HepG2 (cell line): ENCODE data around the gene ABCC3. TPM values are rescaled to one million over a fixed set of nuclear protein-coding genes. Genes with fewer than 3 reads are reported as not detected.

ENCODE experiments used
- ATAC-seq: fragments of 200-7000 bp; cut with Tn5 transposase; 3 replicates; pipeline ENCODE4 v1.9.1; 2020; ENCODE audit warnings: mild to moderate bottlenecking, moderate library complexity
- BruUV-seq: library from RNA; stranded (reverse); fragments of 400-500 nt; replicated peaks from 2 replicates; lab custom pipeline; 2021; lab: Mats Ljungman, UMichigan
- CTCF ChIA-PET: fragments of 300-600 bp; formaldehyde crosslinking; extraction: SDS; loops from one replicate; lab custom pipeline; 2021; ENCODE audit warnings: low total read pairs, inconsistent platforms, low intra/inter-chr PET ratio; lab: Yijun Ruan, JAX
- POLR2A ChIA-PET: fragments of 350-600 bp; sonication (Branson Sonifier 250); formaldehyde crosslinking; loops from one replicate; lab custom pipeline; 2020; ENCODE audit warnings: antibody characterized with exemption, inconsistent platforms; lab: Yijun Ruan, JAX
- DNase-seq: peaks from one replicate; pipeline ENCODE4 v3.0.0-alpha.2; 2015; ENCODE audit warnings: low spot score
- FAIRE-seq: peaks from 3 replicates; lab custom pipeline; 2011; peaks lifted over from hg19 to GRCh38; lab: Jason Lieb, UNC
- H2AFZ ChIP-seq: one replicate; pipeline ENCODE4 v1.6.1; 2011; ENCODE audit warnings: low read length, inconsistent platforms
- H3K27ac ChIP-seq: fragments of 300-600 bp; 3 replicates; pipeline ENCODE4 v1.8.0; 2011; ENCODE audit warnings: mixed run types, mild to moderate bottlenecking, mixed read lengths, low read length, inconsistent platforms; ENCODE audit not compliant: insufficient read depth; ENCODE audit errors: extremely low read length
- H3K27me3 ChIP-seq, 2 experiments: fragments of 200-600 bp in 1 of 2; 2 replicates in 1 of 2; 3 replicates in 1 of 2; pipeline versions ENCODE4 v1.6.0 to v1.8.0; 2011; ENCODE audit warnings: low read length in 2 of 2, mild to moderate bottlenecking in 2 of 2, moderate library complexity in 2 of 2, inconsistent platforms in 1 of 2; ENCODE audit not compliant: insufficient read depth in 2 of 2, control insufficient read depth in 1 of 2
- H3K36me3 ChIP-seq, 2 experiments: fragments of 200-600 bp in 1 of 2; replicated peaks in 1 of 2; 2 replicates in 1 of 2; 3 replicates in 1 of 2; pipeline versions ENCODE4 v1.5.1 to v1.8.0; 2011; ENCODE audit warnings: low read length in 2 of 2, inconsistent platforms in 1 of 2; ENCODE audit not compliant: insufficient read depth in 2 of 2, control insufficient read depth in 1 of 2
- H3K4me1 ChIP-seq: 2 replicates; pipeline ENCODE4 v1.5.1; 2012; ENCODE audit warnings: low read length, inconsistent platforms; ENCODE audit not compliant: insufficient read depth
- H3K4me2 ChIP-seq: 2 replicates; pipeline ENCODE4 v1.6.0; 2011; ENCODE audit warnings: low read depth, low read length, inconsistent platforms
- H3K4me3 ChIP-seq, 3 experiments: fragments of 200-600 bp in 1 of 3; sonication (generic), shearing (Covaris generic) in 1 of 3; replicated peaks in 1 of 3; 2 replicates each; pipeline ENCODE4 v1.5.1; 2011 to 2016; ENCODE audit warnings: low read length in 3 of 3, inconsistent platforms in 2 of 3, low read depth in 2 of 3, mild to moderate bottlenecking in 2 of 3, control low read depth in 1 of 3, mixed read lengths in 1 of 3; ENCODE audit not compliant: insufficient read depth in 1 of 3
- H3K79me2 ChIP-seq: one replicate; pipeline ENCODE4 v1.6.1; 2011; ENCODE audit warnings: low read length, inconsistent platforms; ENCODE audit not compliant: insufficient read depth
- H3K9ac ChIP-seq: 2 replicates; pipeline ENCODE4 v1.6.0; 2011; ENCODE audit warnings: mild to moderate bottlenecking, low read depth, low read length, inconsistent platforms; ENCODE audit not compliant: insufficient read depth
- H3K9me3 ChIP-seq: 2 replicates; pipeline ENCODE4 v1.5.1; 2012; ENCODE audit warnings: mild to moderate bottlenecking, low read length
- H4K20me1 ChIP-seq: 2 replicates; pipeline ENCODE4 v1.6.0; 2011; ENCODE audit warnings: inconsistent platforms, mild to moderate bottlenecking, low read length, moderate library complexity; ENCODE audit not compliant: insufficient read depth
- GFI1 ChIP-seq: sonication (generic); formaldehyde crosslinking; IDR thresholded peaks from 2 replicates; pipeline ENCODE4 v1.5.0; 2020; ENCODE audit warnings: missing genetic modification reagents, mild to moderate bottlenecking, borderline replicate concordance
- SRF ChIP-seq: IDR thresholded peaks from 2 replicates; pipeline ENCODE4 v1.6.1; 2011; ENCODE audit warnings: mild to moderate bottlenecking, low read depth, low read length, moderate library complexity
- THYN1 ChIP-seq: sonication (generic); formaldehyde crosslinking; IDR thresholded peaks from 2 replicates; pipeline ENCODE4 v1.8.1; 2023; ENCODE audit warnings: low read depth, mild to moderate bottlenecking, moderate library complexity, missing genetic modification reagents, borderline replicate concordance
- ZKSCAN8 ChIP-seq: IDR thresholded peaks from 2 replicates; pipeline ENCODE4 v1.6.1; 2016; ENCODE audit warnings: borderline replicate concordance, missing genetic modification reagents, missing compliant biosample characterization
- ZNF24 ChIP-seq: fragments of 450-650 bp; IDR thresholded peaks from 2 replicates; pipeline ENCODE4 v1.6.1; 2017; ENCODE audit warnings: antibody characterized with exemption, mild to moderate bottlenecking
- ZSCAN29 ChIP-seq: sonication (generic); formaldehyde crosslinking; conservative IDR thresholded peaks from 2 replicates; pipeline ENCODE4 v1.4.0; 2020; ENCODE audit warnings: mild to moderate bottlenecking, missing genetic modification reagents
- WGBS: methylation state at CpG from one replicate; pipeline ENCODE4 v1.1.6; 2017; ENCODE audit warnings: low lambda C conversion rate; 5-methylcytosine and 5-hydroxymethylcytosine counted together
- in situ Hi-C: cut with HindIII; loops from 2 replicates; pipeline ENCODE4 v1.10.0; 2017; ENCODE audit warnings: low pct_unique_long_range_greater_than_20kb; ENCODE audit not compliant: extremely low pct_ligation_motif_present
- intact Hi-C: fragments of 100-400 bp; cut with micrococcal nuclease; formaldehyde crosslinking; loops from one replicate; pipeline ENCODE4 v1.10.0; 2022; ENCODE audit not compliant: unreplicated experiment
- polyA plus RNA-seq, 8 experiments: library from polyadenylated mRNA; depleted of rRNA in 3 of 8; stranded (reverse) in 7 of 8; unstranded in 1 of 8; fragments of >200 nt; fragmentation: Illumina TruSeq in 4 of 8; extraction: Trizol in 4 of 8; gene quantifications; 2 replicates each; pipeline versions ENCODE4 v1.2.1 to v1.2.3, GENCODE V29; 2011 to 2016; ENCODE audit warnings: low read depth in 4 of 8, missing spikeins in 1 of 8, mixed read lengths in 1 of 8; ENCODE audit not compliant: insufficient read depth in 1 of 8
- total RNA-seq, 5 experiments: library from RNA; depleted of rRNA; stranded (reverse); fragments of >200 nt; fragmentation: Illumina TruSeq; extraction: Trizol; gene quantifications; 2 replicates each; pipeline ENCODE4 v1.2.3, GENCODE V29; 2016; ENCODE audit warnings: low read depth in 1 of 5
- TF ChIP-seq, protein P1 (sequence below): sonication (generic); formaldehyde crosslinking; IDR thresholded peaks from 2 replicates; pipeline ENCODE4 v1.5.0; 2020; ENCODE audit warnings: missing genetic modification reagents
- TF ChIP-seq, protein P2 (sequence below): sonication (generic); formaldehyde crosslinking; IDR thresholded peaks from 2 replicates; pipeline ENCODE4 v1.4.0; 2020; ENCODE audit warnings: missing genetic modification reagents; ENCODE audit errors: not compliant biosample characterization
- TF ChIP-seq, protein P3 (sequence below): sonication (generic); formaldehyde crosslinking; IDR thresholded peaks from 2 replicates; pipeline ENCODE4 v1.5.1; 2020; ENCODE audit warnings: mild to moderate bottlenecking, missing genetic modification reagents, borderline replicate concordance
- TF ChIP-seq, protein P4 (sequence below): sonication (generic); formaldehyde crosslinking; IDR thresholded peaks from 2 replicates; pipeline ENCODE4 v1.4.0; 2020; ENCODE audit warnings: mild to moderate bottlenecking, missing genetic modification reagents, borderline replicate concordance

Gene ABCC3
- total and polyA plus RNA-seq, 2 of the 13 experiments (the other 11 are each of a cell fraction or from before 2014, with no cell fraction given) = 25.2 to 50.7 TPM

DNA sequence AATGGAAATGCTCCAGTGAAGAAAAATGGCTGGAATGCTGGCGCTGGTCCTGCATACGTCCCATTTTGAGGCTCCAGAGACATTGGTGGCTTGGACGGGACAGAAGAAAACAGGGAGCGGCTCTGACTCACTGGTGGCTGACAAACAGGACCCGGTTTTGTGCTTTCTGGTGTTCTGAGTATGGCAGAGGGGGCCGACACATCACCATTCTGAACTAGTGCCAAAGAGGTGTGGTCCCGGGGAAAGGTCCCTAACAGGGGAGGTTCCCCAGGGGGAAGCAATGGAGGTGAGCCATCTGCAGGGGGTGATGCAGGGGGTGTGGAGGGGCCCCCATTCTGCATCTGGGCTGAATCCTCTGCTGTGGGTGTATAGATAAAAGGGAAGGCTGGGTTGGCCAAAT lies 64.7 kb downstream of the ABCC3 start:
- CTCF ChIA-PET = interaction anchor here (6.0 kb wide), 1 partner anchor 69 kb away, joined by 67 read pairs; no protein-coding TSS in a partner anchor
- no peak overlapping the region for H2AFZ ChIP-seq
- FAIRE-seq = no peak
- no peak overlapping the region for H3K27ac ChIP-seq
- H3K9me3 ChIP-seq = no peaks in the 10 kb centered on the region
- H3K4me1 ChIP-seq = peaks cover 34% of the 10 kb centered on the region
- no peak overlapping the region for H3K4me2 ChIP-seq
- WGBS = 96% methylated on average over 7 of the region's 7 CpGs
- intact Hi-C loops (no loop called here), in situ Hi-C loops (loop anchor here (5.0 kb wide), 1 partner anchor 217 kb away; no protein-coding TSS in a partner anchor)
- H4K20me1 ChIP-seq = no peaks in the 10 kb centered on the region
- H3K4me3 ChIP-seq = no peak overlapping the region
- peaks cover 28% of the 10 kb centered on the region for H3K79me2 ChIP-seq
- ATAC-seq = no peak
- H3K9ac ChIP-seq = no peak overlapping the region
- no TSS peak for BruUV-seq
- H3K27me3 ChIP-seq = no peaks in the 10 kb centered on the region
- POLR2A ChIA-PET = interaction anchor here (0.7 to 21.3 kb wide), 3 partner anchors 67 to 158 kb away, joined by 3 to 839 read pairs (median 4); partner anchors contain the start of gene ABCC3
- no peak for DNase-seq
- H3K36me3 ChIP-seq = peaks cover 20 to 41% of the 10 kb centered on the region in 2 experiments
- TF ChIP-seq ZNF24 = no peak
- TF ChIP-seq, protein P1, sequence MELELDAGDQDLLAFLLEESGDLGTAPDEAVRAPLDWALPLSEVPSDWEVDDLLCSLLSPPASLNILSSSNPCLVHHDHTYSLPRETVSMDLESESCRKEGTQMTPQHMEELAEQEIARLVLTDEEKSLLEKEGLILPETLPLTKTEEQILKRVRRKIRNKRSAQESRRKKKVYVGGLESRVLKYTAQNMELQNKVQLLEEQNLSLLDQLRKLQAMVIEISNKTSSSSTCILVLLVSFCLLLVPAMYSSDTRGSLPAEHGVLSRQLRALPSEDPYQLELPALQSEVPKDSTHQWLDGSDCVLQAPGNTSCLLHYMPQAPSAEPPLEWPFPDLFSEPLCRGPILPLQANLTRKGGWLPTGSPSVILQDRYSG (CRISPR knock-in tag) = no peak
- TF ChIP-seq SRF = no peak
- no peak for TF ChIP-seq THYN1 (CRISPR knock-in tag)
- TF ChIP-seq, protein P2, sequence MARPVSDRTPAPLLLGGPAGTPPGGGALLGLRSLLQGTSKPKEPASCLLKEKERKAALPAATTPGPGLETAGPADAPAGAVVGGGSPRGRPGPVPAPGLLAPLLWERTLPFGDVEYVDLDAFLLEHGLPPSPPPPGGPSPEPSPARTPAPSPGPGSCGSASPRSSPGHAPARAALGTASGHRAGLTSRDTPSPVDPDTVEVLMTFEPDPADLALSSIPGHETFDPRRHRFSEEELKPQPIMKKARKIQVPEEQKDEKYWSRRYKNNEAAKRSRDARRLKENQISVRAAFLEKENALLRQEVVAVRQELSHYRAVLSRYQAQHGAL (CRISPR knock-in tag) = no peak
- no peak for TF ChIP-seq ZKSCAN8 (CRISPR knock-in tag)
- TF ChIP-seq, protein P3, sequence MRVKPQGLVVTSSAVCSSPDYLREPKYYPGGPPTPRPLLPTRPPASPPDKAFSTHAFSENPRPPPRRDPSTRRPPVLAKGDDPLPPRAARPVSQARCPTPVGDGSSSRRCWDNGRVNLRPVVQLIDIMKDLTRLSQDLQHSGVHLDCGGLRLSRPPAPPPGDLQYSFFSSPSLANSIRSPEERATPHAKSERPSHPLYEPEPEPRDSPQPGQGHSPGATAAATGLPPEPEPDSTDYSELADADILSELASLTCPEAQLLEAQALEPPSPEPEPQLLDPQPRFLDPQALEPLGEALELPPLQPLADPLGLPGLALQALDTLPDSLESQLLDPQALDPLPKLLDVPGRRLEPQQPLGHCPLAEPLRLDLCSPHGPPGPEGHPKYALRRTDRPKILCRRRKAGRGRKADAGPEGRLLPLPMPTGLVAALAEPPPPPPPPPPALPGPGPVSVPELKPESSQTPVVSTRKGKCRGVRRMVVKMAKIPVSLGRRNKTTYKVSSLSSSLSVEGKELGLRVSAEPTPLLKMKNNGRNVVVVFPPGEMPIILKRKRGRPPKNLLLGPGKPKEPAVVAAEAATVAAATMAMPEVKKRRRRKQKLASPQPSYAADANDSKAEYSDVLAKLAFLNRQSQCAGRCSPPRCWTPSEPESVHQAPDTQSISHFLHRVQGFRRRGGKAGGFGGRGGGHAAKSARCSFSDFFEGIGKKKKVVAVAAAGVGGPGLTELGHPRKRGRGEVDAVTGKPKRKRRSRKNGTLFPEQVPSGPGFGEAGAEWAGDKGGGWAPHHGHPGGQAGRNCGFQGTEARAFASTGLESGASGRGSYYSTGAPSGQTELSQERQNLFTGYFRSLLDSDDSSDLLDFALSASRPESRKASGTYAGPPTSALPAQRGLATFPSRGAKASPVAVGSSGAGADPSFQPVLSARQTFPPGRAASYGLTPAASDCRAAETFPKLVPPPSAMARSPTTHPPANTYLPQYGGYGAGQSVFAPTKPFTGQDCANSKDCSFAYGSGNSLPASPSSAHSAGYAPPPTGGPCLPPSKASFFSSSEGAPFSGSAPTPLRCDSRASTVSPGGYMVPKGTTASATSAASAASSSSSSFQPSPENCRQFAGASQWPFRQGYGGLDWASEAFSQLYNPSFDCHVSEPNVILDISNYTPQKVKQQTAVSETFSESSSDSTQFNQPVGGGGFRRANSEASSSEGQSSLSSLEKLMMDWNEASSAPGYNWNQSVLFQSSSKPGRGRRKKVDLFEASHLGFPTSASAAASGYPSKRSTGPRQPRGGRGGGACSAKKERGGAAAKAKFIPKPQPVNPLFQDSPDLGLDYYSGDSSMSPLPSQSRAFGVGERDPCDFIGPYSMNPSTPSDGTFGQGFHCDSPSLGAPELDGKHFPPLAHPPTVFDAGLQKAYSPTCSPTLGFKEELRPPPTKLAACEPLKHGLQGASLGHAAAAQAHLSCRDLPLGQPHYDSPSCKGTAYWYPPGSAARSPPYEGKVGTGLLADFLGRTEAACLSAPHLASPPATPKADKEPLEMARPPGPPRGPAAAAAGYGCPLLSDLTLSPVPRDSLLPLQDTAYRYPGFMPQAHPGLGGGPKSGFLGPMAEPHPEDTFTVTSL = no peak
- TF ChIP-seq GFI1 (CRISPR knock-in tag) = no peak
- TF ChIP-seq ZSCAN29 (CRISPR knock-in tag) = no peak
- TF ChIP-seq, protein P4, sequence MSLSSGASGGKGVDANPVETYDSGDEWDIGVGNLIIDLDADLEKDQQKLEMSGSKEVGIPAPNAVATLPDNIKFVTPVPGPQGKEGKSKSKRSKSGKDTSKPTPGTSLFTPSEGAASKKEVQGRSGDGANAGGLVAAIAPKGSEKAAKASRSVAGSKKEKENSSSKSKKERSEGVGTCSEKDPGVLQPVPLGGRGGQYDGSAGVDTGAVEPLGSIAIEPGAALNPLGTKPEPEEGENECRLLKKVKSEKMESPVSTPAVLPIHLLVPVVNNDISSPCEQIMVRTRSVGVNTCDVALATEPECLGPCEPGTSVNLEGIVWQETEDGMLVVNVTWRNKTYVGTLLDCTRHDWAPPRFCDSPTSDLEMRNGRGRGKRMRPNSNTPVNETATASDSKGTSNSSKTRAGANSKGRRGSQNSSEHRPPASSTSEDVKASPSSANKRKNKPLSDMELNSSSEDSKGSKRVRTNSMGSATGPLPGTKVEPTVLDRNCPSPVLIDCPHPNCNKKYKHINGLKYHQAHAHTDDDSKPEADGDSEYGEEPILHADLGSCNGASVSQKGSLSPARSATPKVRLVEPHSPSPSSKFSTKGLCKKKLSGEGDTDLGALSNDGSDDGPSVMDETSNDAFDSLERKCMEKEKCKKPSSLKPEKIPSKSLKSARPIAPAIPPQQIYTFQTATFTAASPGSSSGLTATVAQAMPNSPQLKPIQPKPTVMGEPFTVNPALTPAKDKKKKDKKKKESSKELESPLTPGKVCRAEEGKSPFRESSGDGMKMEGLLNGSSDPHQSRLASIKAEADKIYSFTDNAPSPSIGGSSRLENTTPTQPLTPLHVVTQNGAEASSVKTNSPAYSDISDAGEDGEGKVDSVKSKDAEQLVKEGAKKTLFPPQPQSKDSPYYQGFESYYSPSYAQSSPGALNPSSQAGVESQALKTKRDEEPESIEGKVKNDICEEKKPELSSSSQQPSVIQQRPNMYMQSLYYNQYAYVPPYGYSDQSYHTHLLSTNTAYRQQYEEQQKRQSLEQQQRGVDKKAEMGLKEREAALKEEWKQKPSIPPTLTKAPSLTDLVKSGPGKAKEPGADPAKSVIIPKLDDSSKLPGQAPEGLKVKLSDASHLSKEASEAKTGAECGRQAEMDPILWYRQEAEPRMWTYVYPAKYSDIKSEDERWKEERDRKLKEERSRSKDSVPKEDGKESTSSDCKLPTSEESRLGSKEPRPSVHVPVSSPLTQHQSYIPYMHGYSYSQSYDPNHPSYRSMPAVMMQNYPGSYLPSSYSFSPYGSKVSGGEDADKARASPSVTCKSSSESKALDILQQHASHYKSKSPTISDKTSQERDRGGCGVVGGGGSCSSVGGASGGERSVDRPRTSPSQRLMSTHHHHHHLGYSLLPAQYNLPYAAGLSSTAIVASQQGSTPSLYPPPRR (CRISPR knock-in tag) = no peak
